ENCODE data around the gene LGR4. TPM values are rescaled to one million over a fixed set of nuclear protein-coding genes. Genes with fewer than 3 reads are reported as not detected.
A peak's percentile ranks its signal among the peaks of the same experiment; 100 is the strongest.
"Not testable (repeated sequence)": the region's sequence is repeated elsewhere in the genome, so short reads cannot be mapped to it uniquely, and the experiment has no call there.

Gene LGR4
- total RNA-seq, 1 donor from 2014 or later, result 1.6 TPM

DNA sequence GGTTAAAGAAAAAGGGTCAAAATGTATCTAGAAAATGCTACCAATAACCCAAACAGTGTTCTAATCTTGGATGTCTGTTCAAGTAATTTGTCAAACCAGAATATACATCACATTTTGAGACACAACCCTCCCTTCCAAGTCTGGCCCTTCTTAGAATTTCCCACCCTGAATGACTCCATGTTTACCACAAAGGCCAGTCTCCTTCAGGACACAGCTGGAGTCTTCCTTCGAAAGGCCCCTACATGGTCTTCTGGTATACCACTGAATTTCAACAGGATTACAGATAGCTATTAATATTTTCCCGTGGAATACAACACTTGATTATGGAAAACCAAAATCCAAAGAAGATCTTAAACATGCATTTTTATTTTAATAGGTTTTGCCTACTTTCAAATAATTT is 119.8 kb downstream of the LGR4 start:
- DNase-seq (ENCODE audit: low read depth in 2 of 2), result no peak

DNA sequence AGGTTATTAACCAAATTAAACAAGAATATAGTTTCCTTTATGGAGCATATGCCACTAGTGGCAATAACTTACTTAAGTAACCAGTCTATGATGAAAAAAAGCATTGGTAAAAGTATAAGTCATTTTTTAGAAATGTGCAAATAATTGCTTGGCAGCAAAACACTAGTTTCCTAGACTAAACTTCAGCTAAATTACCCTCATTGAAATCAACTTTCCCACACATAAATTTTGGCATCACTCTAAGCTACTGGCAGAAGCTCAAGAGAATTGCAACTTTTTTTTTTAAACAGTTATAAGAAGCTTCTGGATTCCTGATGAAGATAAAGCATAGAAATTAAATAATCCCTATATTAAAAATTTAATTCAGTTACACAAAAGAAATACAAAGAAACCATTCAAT is 122.1 kb downstream of the LGR4 start:
- DNase-seq (ENCODE audit: low read depth in 2 of 2), result peak in 1 of 2 donors; percentile 64

DNA sequence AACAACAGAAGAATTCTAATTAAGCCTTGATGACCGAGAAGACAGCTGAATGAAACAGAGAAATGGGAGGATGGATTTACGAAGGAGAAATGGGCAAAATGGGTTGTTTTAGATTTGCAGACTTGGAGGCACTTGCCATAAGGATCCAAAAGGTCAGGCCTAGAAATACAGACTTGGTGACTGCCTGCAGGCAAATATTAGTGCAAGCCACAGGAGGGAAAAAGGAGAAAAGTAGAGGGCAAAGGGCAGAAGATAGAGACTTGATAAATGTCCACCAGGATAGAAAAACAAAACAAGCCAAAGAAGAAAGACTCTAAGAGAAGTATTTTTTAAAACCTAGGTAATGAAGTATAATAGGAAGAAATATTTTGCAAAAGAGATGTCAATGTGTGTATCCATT is 122.7 kb downstream of the LGR4 start:
- no peak for DNase-seq (ENCODE audit: low read depth in 2 of 2)

DNA sequence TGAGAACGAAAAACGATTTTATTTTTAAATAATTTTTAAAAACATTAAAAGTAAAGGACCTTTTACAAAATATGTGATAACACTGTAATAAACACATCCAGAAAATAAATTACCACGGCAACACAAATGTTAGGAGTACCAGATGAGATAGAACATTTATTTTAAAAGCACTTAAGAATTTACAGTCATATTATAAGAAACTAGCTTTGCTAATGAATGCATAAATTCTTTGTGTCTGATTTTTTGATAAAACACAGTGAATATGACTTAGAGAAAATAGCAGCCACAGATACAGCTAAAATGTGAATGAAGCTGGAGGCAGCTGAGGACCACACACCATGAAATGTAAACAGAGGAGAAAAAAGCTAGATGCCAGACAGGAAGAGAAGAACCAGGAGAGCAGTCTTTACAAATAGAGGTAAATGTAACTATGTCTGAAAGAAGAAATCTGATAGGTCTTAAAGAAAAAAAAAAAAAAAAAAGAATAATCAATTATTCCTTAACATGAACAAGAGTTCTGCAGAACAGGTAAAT is 124.2 kb downstream of the LGR4 start:
- no peak for DNase-seq (ENCODE audit: low read depth in 2 of 2)

DNA sequence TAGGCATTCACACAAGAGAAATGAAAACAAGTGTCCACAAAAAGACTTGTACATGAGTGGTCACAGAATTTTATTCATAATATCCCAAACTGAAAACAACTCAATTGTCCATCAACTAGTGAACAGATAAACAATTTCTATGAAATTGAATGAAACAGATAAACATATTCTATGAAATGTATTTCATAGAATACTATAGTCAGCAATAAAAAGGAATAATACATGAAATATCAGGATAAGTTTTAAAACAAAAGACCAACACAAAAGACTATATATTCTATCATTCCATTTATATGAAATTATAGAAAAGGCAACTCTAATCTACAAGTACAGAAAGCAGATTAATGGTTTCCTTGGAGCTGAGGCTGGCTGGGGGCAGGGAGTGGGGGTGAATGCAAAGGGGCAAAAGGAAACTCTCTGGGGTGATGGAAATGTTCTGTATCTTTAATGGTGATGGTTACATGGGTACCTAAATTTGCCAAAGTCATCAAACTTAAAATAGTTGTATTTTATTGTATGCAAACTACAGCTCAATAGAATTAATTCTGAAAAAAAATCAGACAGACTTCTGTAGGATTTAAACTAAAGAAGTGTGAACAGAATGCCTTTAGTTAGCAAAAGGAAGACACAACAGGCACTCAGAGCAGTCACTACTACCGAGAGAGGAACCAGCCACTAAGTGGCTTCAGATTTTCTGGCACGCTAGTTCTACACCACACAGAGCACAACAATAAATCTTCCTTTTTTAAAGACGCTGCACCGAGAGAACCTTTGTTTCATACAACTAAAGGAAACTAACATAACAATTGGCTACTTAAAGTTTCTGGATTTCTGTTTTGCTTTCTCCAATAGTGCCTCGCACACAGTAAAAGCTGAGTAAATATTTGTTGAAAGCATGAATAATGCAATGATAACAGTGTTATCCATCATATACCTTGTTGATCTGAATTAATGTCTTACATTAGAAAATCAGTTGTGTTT is 124.9 kb downstream of the LGR4 start:
- no peak for DNase-seq (ENCODE audit: low read depth in 2 of 2)

DNA sequence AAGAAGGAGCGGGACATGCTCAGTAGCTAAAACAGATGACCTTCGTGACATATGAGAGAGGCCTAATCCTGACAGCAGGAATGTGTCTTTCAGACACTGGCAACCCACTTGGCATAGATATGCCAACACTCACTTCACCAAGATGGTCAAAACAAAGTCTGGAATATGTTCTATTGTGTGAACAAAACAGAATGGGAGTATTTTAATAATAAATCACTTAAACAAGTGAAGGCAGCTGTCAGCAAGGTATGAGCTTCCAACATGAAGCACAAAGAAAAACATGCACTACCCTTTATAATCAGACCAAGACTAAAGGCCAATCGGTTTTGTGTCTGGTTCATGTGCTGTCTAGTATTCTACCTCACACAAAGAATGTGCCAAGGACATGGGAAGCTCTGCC is 132.6 kb downstream of the LGR4 start:
- DNase-seq (ENCODE audit: low read depth in 2 of 2), result peak in 1 of 2 donors; percentile 34

DNA sequence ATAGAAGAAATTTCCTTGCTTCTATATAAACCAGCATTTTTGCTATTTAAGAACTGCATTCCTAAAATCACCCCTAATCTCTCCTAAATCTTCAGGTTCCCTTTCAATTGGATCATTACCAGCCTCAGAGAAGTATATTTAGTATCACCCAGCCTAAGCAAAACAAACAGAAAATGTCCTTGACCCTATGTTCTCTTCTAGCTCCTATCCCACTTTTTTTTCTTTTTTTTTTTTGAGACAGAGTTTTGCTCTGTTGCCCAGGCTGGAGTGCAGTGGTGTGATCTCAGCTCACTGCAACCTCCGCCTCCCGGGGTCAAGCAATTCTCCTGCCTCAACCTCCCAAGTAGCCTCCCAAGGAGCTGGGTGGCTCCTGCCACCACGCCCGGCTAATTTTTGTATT is 137.8 kb downstream of the LGR4 start:
- not testable (repeated sequence) for DNase-seq (ENCODE audit: low read depth in 2 of 2)

DNA sequence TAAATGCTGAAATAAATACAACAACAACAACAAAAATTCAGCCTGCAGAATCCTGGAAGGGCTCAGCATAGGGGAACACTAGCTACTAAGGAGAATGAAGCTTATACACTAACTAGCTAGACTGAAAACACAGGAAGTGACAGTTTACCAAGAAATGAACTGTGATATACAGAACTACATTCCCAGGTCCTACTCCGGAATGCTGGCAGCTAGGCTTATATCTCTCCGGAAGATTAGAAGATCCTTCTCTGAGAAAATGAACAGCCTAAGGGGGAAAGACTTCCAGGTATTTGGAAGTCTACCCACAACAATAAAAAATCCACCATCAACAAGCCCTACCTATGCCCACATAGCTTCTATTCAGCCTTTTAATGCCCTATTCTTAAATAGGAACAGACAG is 140.6 kb downstream of the LGR4 start:
- DNase-seq (ENCODE audit: low read depth in 2 of 2), result peak in 1 of 2 donors; percentile 59

DNA sequence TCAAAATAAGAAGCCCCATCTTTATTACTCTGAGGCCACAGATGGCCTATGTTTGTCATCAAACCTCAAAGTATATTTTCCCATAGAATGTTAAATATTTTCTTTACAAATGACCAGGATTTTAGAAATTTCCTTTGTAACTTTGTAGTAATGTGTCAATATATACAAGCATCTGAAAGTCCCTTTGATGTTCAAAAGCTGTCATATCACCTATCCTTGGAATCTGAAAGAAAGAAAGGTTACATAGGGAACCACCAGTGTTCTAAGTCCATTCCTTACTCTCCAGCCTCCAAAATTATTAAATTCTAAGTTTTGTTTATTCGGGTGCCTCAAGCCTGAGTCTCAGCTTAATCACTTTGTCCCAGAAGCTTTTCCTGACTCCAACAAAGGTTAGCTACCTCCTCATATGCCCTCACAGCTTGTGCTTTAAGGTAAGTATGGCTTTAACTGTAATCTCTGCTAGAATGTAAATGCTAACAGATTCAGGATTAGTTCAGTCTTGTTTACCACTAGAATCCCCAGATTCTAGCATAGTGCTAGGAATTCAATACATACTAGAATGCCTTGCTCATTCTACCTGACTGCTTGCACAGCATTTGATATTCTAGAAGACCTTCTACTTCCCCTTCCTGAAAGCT is 141.8 kb downstream of the LGR4 start:
- no peak for DNase-seq (ENCODE audit: low read depth in 2 of 2)

DNA sequence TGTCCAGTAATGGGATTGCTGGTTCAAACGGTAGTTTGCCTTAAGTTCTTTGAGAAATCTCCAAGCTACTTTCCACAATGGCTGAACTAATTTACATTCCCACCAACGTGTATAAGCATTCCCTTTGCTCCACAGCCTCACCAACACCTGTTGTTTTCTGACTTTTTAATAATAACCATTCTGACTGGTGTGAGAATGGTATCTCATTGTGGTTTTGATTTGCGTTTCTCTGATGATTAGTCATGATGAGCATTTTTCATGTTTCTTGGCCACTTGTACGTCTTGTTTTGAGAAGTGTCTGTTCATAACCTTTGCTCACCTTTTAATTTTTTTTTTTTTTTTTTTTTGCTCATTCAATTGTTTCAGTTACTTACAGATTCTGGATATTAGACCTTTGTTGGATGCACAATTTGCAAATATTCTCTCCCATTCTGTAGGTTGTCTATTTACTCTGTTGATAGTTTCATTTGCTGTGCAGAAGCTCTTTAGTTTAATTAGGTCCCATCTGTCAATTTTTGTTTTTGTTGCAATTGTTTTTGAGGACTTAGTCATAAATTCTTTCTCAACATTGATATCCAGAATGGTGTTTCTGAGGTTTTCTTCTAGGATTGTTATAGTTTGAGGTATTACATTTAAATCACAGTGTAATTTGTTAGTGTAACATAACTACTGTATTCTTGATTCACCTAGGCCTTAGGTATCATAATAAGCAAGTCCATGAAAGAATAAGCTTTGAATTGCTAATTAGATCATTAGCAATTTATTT is 142.5 kb downstream of the LGR4 start:
- no peak for DNase-seq (ENCODE audit: low read depth in 2 of 2)

DNA sequence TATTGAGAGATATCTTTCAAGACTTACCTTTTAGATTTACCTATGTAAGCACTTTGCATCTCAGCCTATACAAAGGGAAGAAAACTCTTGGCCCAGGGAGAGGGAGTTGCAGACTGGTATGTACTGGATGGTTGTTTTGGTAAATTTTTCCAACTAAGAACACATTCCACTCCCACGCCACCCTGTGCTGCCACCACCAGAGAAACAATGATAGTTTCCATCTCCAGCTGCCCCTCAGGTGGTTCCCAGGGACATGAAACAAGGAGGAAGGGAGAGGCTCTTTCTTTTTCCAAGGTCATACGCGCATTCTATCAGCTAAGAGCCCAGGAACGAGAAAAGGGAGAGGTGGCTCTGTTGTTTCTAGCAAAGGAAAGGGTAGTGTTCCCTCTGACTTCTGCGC is 144.0 kb downstream of the LGR4 start:
- peak in 1 of 2 donors; percentile 28 for DNase-seq (ENCODE audit: low read depth in 2 of 2)

DNA sequence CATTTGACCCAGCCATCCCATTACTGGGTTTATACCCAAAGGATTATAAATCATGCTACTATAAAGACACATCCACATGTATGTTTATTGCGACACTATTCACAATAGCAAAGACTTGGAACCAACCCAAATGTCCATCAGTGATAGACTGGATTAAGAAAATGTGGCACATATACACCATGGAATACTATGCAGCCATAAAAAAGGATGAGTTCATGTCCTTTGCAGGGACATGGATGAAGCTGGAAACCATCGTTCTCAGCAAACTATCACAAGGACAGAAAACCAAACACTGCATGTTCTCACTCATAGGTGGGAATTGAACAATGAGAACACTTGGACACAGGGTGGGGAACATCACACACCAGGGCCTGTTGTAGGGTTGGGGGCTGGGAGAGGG is 145.5 kb downstream of the LGR4 start:
- not testable (repeated sequence) for DNase-seq (ENCODE audit: low read depth in 2 of 2)

DNA sequence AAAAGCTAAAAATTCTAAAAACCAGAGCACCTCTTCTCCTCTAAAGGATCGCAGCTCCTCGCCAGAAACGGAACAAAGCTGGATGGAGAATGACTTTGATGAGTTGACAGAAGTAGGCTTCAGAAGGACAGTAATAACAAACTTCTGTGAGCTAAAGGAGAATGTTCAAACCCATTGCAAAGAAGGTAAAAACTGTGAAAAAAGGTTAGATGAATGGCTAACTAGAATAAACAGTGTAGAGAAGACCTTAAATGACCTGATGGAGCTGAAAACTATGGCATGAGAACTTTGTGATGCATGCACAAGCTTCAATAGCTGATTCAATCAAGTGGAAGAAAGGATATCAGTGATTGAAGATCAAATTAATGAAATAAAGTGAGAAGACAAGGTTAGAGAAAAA is 150.4 kb downstream of the LGR4 start:
- DNase-seq (ENCODE audit: low read depth in 2 of 2), result not testable (repeated sequence)

DNA sequence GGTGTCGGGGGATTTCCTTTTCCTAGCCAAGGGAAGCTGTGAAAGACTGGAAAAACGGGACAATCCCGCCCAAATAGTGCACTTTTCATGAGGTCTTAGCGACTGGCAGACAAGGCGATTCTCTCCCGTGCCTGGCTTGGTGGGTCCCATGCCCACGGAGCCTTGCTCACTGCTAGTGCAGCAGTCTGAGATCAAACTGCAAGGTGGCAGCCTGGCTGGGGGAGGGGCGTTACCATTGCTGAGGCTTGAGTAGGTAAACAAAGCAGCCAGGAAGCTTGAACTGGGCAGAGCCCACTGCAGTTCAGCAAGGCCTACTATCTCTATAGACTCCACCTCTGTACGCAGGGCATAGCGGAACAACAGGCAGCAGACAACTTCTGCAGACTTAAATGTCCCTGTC is 151.2 kb downstream of the LGR4 start:
- not testable (repeated sequence) for DNase-seq (ENCODE audit: low read depth in 2 of 2)

DNA sequence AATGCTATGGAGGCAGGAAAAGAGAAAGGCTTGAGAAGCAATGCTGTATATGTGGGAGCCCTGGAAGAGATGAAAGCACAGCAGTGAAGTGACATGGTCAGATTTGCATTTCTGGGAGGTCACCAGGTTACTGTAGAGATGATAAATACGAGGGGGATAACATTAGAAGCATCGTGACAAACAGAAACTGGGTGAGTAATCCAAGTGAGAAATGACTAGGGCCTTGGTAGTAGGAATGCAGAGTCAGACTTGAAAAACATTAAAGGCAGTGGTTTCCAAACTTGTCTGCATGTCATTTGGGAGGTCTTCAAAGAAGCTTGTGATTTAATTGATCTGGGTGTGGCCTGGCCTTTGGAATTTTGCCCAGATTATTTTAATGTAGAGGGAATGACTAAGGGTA is 153.5 kb downstream of the LGR4 start:
- peak in 1 of 2 donors; percentile 20 for DNase-seq (ENCODE audit: low read depth in 2 of 2)

DNA sequence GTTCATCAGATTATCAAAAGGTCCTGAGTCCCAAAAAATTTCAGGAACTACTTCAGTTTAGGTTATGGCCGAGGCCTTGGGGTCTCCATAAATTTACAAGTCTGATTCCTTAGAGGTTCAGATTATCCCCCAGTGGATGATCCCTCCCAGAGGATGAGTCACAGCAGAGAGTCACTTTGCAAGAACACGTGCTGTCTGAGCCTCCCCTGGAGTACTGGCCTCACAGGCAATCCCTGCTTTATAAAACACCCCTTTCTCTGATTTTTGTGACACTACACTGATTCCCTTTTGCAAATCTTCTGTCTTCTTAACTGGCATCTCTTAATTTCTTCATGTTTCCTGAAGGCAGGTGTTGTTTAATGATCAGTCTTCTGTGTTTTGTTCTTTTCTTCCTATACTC is 154.8 kb downstream of the LGR4 start:
- peak in 1 of 2 donors; percentile 41 for DNase-seq (ENCODE audit: low read depth in 2 of 2)

Other genes starting within 250 kb of the LGR4 start
- gene CCDC34, start 109.6 kb downstream of the LGR4 start, total RNA-seq, result 1.4 and 2.0 TPM in 2 replicates
- 27.5 and 43.7 TPM in 2 replicates for gene LIN7C, start 34.0 kb upstream of the LGR4 start, total RNA-seq
- under 0.01 and 0.22 TPM in 2 replicates for gene BDNF, start 227.7 kb upstream of the LGR4 start, total RNA-seq